AG08395 (cell line): ENCODE measurements around the gene ZNF70.

Experiments
- DNase-seq: peaks from one replicate; pipeline ENCODE4 v3.0.0; 2012; ENCODE audit warnings: mixed read lengths, low spot score

Gene ZNF70

DNA sequence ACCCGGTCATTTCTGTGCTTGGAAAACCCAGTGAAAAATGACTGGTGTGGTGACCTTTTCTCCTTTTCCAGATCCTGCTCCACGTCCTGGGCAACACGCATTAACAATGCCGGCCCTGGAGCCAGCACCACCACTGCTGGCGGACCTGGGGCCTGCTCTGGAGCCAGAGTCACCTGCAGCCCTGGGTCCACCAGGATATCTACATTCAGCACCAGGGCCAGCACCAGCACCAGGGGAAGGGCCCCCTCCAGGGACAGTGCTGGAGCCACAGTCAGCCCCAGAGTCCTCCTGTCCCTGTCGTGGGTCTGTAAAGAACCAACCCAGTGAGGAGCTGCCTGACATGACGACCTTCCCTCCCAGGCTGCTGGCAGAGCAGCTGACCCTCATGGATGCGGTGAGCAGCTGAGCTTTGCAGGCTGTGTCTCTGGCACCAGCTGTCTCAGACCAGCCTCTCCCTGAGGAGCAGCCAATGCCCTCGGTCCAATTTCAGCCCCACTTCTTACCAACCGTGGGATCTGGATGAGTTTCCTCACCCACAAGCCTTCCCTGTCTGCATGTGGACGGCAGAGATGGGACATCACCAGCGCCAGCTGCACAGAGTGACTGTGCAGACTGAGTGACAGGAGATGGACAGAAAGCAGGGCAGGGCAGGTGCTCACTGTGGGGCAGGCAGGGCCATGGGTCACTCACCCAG lies 58.2 kb downstream of the ZNF70 start:
- DNase-seq: no peak

DNA sequence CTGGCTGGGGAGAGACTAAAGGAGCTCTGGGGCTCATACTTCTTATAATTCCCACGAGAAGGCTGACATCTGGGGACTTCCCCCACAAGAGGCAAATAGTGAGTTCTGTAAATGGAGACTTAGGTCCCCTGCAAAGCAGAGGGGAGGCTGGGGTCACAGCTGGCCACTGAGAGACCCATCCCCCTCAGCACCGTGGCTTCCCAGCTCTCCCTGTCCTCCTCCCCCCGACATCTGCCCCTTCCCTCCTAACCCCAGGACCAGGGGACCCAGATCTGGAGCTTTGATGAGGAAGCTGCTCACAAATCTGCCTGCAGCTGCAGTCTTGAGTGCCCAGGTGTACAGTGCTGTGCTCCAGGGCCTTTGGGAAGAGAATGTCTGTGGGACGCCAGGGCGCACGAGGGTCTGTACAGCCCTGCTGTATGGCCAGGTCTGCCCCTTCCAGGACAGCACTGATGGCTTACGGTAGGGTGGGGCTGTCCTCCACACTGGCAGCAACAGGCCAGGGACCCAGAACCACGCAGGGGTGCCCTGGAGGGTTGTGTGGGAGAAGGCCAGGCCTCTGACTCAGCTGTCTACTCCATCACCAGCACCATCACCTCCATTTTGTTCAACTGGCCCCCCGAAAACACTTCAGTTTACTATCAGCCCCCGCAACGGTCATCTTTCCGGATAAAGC lies 59.0 kb downstream of the ZNF70 start:
- DNase-seq: no peak

DNA sequence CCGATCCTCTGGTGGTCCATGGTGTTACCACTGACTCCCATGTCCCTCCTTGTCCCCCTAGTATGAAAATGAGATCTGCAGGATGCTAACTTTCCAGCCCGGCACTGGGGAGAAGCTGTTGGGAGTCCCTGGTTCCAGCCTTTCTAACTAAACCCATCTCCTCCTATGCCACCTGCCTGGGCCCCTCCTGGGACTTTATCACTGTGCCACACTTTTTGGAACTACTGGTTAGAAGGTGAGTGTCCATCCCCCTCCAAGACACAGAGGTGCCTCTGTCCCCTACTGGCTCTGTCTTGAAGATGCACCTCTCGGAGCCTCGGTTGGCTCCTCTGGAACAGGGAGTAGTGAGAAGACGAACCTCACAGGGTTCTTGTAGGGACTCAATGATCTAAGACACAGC lies 60.2 kb downstream of the ZNF70 start, which contains the start of gene RGL4:
Gene RGL4, plus strand, starts transcription at position 301 of the 400 bp plus-strand sequence. CDS start 1,018 bp downstream, outside the sequence.
- no peak for DNase-seq

DNA sequence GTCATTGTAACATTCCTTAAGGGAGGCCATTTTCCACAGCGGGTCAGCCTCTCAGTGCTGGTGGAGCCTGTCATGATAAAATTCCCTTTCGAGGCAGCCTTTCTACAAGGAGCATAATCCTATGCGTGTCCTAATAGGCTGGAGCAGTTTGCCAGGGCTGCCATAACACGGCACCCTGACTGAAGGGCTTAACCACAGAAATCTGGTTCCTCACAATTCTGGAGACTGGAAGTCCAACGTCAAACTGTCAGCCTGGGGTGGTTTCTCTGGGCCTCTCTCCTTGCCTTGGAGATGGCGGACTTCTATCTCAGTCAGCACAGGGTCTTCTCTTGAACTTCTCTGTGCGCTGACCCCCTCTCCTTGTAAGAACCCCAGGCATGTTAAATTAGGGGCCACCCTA lies 61.5 kb downstream of the ZNF70 start:
- DNase-seq: no peak
